DMS53 treated with DMSO at 0.1 percent for 48 hours (cell line): ENCODE data around the gene IL13.
A peak's percentile ranks its signal among the peaks of the same experiment; 100 is the strongest.
"Not testable (repeated sequence)": the region's sequence is repeated elsewhere in the genome, so short reads cannot be mapped to it uniquely, and the experiment has no call there.

ENCODE experiments used
- DNase-seq: peaks from one replicate; lab custom pipeline; 2025; ENCODE audit not compliant: unreplicated experiment; lab: John Stamatoyannopoulos, UW

Gene IL13

DNA sequence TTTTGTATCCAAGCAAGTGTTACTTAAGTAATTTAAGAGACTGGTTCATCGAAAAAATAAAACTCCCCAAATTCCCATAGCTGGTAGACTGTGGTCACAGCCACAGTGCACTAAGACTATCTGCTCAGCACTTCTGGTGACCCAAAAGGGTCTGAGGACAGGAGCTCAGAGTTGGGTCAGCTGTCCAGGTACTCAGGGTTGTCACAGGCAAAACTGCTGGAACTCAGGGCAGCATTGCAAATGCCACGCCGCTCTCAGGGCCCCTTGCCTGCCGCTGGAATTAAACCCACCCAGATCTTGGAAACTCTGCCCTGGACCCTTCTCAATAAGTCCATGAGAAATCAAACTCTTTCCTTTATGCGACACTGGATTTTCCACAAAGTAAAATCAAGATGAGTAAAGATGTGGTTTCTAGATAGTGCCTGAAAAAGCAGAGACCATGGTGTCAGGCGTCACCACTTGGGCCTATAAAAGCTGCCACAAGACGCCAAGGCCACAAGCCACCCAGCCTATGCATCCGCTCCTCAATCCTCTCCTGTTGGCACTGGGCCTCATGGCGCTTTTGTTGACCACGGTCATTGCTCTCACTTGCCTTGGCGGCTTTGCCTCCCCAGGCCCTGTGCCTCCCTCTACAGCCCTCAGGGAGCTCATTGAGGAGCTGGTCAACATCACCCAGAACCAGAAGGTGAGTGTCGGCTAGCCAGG lies at the start of gene IL13:
Gene IL13 (plus strand): TSS at position 498 of the 705 bp plus-strand sequence. CDS start 14 bp downstream, at position 512.
- no peak for DNase-seq

DNA sequence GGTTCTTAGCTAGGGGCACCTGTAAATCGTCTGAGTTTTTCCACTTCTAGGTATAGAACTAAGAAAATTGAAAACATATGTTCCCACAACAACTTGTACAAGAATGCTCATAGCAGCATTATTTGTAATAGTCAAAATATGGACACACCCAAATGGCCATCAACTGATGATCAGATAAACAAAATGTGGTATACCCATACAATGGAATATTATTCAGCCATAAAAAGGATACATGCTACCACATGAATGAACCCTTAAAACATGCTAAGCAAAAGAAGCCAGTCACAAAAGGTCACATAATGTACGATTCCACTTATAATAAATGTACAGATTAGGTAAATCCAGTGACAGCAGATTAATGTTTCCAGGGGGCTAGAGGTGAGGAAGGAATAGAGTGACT lies 46.0 kb upstream of the IL13 start:
- no peak for DNase-seq

DNA sequence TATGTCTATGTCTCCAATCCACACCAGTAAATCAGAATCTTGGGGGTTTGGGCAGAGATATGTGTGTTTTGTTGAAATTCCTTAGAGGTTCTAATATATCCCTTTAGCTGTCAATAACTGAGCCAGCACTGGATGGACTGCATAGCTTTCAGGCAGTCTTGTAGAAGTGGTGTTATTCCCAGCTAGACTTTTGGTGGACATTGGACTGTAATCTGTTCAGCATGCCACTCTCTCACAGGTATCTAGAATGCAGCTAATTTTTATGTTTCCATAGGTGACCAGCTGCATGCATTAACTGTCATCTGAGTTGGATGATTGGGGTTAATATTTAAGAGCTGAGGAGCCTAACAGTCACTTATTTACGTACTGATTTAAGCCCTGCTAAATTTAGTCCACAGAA lies 45.1 kb upstream of the IL13 start:
- DNase-seq: no peak

DNA sequence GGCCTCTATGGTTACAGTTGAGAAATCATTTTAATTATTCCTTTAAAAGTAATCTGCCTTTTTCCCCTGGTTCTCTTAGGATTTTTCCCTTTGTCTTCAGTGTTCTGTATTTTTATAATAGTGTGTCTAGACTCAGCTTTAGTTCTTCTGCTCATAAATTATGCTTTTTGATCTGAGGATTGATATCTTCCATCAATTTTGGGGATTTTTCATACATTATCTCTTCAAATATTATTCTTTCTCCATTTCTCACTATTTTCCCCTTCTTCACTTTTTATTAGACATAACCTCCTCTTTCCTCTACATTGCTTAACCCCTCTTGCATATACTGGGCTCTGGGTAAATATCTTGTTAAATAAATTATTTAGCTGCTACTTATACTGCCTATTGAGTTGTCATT lies 36.3 kb upstream of the IL13 start:
- DNase-seq: no peak

DNA sequence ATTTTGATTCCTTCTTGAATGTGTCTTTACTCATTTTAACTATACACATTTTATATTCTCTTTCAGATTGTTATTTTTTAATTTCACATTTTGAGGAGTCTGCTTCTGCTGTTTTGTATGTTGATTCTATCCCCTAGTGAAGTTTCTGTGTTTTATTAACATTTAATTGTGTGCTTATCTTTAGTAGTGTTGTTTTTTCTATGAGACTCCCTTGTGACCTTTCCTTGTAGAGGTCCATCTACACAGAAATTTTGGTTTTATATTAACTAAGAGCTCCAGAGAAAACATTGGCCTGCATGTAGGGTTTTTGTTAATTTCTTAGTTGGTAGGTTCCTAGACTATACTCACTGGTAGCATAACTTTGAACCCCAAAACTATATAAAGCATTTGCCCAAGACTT lies 35.4 kb upstream of the IL13 start:
- DNase-seq: no peak

DNA sequence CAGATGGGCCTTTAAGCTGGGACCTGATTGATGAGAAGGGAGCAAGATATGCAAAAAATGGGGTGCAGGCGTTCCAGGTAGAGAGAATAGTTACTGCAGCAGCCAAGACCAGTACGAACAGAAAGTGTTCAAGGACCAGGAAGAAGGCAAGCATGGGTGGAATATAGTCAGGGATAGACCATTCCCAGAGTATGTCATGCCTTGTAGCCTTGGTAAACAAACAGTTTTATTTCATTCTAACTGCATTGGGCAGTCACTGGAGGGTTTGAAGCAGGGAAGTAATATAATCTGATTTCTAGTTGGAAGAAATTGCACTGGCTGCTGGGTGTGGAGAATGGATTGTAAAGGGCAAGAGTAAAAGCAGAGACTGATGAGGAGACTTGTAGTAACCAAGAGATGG lies 30.5 kb upstream of the IL13 start:
- DNase-seq: no peak

DNA sequence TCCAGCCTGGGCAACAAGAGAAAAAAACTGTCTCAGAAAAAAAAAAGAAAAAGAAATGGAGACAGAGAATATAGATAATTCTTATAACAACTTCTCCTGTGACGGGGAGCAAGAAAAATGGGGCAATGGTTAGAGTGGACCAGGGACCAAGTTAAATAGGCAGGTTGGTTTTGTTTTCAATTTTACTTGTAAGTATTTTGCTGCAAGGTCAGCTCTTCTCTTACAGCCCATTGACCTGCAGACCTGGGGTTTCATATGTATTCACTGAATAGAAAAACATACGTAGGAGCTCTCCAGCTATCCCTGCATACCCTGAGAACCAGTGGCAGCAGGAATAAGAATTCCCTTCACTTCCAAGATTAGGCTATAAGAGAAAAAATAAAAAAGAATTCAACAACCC lies 29.2 kb upstream of the IL13 start:
- no peak for DNase-seq

DNA sequence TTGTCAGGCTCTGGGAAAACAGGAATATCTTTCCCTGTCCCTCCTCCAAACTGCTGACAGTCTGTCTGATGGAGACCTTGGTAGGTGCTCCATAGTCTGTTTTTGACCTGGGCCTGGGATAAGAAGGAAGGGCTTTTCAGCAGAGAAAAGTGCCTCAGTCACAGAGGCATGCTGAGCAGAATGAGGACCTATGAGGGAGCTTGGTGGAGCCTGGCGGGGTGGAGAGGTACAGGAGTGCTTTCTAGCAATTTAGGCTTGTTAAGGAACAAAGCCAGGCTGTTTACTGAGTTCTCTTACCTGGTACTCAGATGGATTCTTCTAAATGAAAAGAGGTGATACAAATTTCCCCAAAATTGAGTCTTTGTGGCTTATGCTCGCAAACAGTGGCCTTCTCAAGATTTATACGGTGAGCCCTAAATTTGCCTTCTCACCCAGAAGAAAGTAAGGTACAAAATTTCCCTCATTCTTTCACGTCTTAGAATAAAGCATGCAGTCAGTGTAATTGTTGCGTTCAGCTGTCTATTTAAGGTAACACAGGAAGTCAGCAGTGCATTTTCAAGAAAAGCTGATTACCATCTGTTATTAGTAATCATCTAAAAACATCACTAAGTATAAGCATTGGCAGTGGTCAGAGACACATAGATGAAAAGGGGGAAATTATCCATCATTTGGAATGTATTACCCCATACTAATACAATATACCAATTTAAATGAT lies 28.6 kb upstream of the IL13 start:
- DNase-seq: no peak

DNA sequence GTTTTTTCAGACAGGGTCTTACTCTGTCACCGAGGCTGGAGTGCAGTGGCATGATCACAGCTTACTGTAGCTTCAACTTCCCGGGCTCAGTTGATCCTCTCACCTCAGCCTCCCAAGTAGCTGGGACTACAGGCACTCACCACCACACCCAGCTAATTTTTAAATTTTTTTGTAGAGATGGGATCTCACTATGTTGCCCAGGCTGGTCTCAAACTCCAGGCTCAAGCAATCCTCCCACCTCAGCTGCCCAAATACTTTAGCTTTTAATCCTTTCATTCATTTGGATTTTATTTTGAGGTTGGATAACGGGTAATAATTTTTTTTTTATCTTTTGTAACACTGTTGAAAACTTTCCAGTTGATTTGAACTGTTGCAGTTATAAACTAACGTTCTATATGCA lies 24.4 kb upstream of the IL13 start:
- DNase-seq: not testable (repeated sequence)

DNA sequence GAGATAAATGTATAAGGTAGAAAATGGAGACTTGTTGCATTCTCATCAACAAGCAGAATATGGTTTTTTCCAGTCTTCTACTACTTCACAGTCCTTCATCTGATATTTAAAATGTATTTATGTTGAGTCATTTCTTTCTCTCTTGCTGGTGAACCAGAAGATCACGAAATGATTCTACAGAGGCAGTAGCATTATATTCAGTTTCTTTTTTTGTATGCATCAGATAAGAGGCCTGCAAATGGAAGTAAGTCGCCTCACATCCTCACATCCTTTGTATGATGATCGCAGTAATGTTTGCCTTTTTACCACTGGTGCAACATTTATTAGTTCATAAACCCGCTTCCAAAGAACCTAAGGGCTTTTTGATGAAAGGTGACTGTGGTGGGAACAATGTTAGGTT lies 22.1 kb upstream of the IL13 start:
- DNase-seq: no peak

DNA sequence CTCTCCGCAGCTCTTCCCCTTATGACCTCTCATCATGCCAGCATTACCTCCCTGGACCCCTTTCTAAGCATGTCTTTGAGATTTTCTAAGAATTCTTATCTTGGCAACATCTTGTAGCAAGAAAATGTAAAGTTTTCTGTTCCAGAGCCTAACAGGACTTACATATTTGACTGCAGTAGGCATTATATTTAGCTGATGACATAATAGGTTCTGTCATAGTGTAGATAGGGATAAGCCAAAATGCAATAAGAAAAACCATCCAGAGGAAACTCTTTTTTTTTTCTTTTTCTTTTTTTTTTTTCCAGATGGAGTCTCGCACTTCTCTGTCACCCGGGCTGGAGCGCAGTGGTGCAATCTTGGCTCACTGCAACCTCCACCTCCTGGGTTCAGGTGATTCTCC lies 20.7 kb upstream of the IL13 start:
- DNase-seq: no peak

DNA sequence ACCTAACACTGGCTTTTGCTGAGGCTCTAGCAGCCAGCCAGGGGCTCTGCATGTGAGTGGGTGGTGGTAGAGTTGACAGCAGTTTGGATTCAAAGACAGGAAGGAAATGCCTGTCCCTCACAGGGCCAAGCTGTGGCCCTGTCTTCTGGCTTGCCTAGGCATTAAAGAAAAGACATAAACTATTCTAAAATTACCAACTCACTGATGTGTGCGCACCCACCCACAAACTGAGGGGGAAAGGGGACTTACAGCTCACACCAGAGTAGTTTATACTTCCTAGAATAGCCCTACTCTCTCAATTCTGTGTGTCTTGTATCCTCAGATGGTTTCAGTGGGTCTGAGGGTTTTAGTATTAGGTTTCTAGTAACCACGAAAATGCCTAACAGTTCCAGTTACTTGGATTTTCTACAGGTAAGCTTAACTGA lies 18.3 kb upstream of the IL13 start:
- no peak for DNase-seq

DNA sequence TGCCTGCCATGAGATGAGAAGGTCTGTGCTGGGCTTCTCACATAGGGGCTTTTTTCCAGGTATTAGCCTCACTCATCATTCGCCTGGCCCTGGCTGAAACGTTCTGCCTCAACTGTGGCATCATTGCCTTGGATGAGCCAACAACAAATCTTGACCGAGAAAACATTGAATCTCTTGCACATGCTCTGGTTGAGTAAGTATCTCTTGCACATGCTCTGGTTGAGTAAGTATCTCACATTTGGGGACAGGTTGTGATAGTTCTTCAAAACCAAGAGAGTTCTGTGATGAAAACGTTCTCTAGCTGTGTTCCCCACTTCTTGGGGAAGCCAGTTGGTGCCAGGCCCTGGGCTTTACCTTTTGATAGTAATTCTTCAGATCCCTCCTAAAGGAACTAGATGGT lies 17.4 kb upstream of the IL13 start:
- no peak for DNase-seq

DNA sequence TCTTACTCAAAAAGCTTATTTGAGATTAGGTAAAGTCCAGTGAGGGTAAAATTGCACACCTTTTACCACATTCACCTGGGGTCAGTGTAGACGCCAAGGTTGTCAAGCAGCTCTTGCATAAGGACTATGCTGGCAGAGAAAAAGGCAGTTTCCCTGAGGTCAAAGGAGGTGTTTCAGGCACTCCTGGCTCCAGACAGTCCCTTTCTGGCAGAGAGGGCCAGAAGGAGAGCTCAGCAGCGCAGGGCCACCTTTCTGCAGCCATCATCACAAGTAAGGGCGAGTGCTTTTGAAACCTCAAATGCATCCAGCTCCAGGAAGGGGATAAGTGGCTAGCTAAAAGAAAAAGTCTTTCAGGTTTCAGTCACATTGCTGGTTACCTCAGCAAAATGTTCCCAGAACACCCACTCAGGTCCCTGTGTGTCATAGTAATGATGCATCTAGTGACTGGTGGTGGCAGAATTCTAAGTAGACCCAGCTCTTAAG lies 16.7 kb upstream of the IL13 start:
- DNase-seq: no peak

DNA sequence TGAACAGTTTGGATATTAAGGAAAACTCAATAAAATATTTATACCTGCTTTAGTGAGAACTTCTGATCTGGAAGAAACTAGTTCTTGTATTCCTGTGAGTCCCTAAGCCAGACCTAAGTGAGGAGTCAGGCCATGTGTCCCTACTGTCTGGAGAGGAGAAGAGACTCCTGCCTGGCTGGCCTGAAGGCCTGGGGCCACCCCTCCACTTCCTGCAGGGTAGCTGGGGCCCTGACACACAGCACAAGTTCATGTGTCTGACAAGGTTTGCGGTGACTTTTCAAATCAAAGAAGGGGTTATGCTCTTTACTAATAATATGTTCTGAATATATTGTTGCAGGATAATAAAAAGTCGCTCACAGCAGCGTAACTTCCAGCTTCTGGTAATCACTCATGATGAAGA lies 16.1 kb upstream of the IL13 start:
- DNase-seq: no peak

DNA sequence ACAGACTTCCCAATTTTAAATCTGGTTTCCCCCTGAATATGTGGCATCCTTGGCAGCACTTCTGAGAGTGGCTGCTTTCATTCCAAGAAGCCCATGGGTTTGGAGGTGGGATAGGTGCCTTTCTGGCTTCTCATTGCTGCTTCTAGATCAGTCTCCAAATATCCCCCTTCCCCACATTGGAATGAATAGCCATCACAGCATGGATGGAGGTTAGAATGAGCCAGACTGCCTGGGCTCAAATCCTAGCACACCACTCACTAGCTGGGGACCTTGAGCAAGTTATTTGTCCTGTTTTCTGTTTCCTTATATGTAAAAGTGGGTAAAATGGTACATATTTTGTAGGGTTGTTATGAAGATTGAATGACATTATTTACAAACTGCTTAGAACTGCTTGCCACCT lies 13.8 kb upstream of the IL13 start:
- DNase-seq: no peak

DNA sequence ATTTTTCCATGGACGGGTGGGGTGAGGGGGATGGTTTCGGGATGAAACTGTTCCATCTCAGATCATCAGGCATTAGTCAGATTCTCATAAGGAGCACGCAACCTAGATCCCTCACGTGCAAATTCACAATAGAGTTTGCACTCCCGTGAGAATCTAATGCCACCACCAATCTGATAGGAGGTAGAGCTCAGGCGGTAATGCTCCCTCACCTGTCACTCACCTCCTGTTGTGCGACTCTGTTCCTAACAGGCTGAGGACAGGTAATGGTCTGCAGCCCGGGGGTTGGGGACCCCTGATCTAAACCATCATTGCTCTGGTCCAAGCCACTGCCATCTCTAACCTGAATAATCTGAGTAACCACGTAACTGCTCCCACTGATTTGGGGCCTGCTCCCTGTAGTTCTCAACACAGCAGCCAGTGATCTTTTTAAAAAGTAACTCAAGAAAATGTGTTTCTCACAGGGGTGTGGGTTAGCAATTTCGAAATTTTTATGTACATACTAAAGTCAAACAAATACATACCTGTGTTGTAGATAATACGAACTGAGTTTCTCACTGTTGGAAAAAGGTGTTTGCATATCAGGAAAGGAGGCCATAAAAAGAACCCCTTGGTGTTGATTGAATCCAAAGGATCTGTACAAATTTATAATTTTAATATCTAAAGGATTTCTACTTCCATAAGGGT lies 11.2 kb upstream of the IL13 start:
- DNase-seq: no peak

DNA sequence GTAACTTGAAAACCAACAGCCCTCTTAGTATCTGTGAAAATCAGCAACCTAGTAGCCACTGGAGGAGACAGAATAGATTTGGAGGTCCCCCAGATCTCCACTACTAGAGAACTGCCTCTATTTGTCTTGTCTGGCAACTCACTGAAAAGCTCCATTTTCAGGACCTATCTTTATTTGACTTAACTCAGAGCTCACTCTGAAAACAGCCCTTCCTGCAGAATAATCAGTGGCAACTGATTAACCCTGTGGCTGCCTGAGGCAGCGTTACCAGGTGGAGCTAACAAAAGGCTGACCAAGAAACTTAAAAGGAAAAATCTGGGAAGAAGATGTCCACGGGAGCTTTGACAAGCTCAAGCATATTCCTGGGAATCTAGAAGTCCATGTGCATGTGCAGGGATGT lies 10.5 kb upstream of the IL13 start:
- no peak for DNase-seq

DNA sequence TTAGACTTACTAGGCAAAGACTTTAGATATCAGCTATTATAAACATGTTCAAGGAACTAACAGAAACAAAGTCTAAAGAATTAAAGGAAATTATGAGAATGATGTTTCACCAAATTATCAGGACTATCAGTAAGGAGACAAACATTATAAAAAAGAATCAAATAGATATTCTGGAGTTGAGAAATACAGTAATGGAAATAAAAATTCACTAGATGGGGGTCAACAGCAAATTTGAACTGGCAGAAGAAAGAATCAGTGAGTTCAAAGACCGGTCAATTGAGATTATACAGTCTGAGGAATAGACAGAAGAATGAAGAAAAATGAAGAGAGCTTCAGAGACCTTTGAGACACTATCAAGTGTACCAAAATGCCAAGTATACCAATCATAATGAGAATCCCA lies 9.6 kb upstream of the IL13 start:
- DNase-seq: no peak

DNA sequence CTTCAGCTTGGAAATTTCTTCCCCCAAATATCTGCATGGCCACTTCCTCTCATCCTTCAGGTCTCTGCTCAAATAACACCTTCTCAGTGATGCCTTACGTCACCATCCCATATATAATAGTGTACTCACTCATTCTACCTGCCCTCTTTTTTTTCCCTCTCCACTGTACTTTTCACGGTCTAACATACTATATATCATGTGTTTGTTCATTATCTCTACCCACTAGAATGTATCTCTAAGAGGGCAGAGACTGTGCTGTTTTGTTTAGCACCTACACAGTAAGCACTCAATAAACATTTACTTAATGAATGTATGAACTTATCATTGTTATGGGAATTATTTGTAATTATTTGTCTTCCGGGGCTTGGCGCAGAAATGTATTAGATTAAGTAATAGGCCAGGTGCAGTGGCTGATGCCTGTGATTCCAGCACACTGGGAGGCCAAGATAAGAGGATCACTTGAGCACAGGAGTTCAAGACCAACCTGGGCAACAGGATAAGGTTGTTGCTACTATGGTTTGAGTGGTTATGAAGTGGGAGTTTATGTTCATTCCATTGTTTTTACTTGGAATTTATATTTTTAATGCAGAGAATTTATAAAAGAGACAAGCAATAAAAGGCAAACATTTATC lies 6.0 kb upstream of the IL13 start:
- DNase-seq: peak; percentile 59

DNA sequence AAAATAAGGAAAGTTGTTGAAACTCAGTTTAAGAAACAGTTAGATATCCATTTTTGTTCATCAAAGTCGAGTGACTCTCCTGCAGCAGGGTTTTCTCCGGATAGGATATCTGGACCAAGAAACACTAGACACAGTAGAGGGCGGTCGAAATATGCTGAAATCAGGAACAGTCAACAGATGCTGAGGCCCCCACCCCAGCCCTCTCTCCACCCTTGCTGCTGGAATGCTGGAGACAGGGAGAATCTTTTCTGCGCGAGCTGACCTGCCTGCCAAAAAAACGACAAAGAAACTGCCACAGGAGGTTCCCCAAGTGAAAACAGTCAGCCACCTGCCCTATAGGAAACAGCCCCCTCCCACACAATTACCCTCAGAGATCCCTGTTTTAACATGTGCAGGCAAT lies 4.3 kb upstream of the IL13 start:
- DNase-seq: no peak
